ENCODE data around the gene UBR4.

GRCh38 chr1:19208710-19209438 lies 1.2 kb downstream of the UBR4 start:
- no peak for TF ChIP-seq POLR2AphosphoS5 (IDR thresholded peaks at IDR 0.05; ENCODE audit: low read depth, low read length)
- no peak; the same call in 1 of the 2 replicates for TF ChIP-seq POLR2A (IDR thresholded peaks at IDR 0.05; ENCODE audit: low read depth, low read length)
- no peak for TF ChIP-seq TAF1 (IDR thresholded peaks at IDR 0.05; ENCODE audit: borderline replicate concordance, low read depth, low read length)
